ENCODE results near the gene C1QTNF9.
"Not testable (repeated sequence)": the region's sequence is repeated elsewhere in the genome, so short reads cannot be mapped to it uniquely, and the experiment has no call there.

- TF ChIP-seq CTCF (IDR thresholded peaks at IDR 0.05; ENCODE audit: insufficient read depth, low read length, poor library complexity, severe bottlenecking); EZH2phosphoT487 (conservative IDR thresholded peaks at IDR 0.05; ENCODE audit: low read length): not testable (repeated sequence)
These were observed 13.1 kb downstream of the C1QTNF9 start for GRCh38 chr13:24322470-24322869.
